ENCODE data around the gene PIP4K2A. TPM values are rescaled to one million over a fixed set of nuclear protein-coding genes. Genes with fewer than 3 reads are reported as not detected.

Gene PIP4K2A
- polyA plus RNA-seq, 10 donors = 15.0 to 25.3 (median 21.1) TPM

DNA sequence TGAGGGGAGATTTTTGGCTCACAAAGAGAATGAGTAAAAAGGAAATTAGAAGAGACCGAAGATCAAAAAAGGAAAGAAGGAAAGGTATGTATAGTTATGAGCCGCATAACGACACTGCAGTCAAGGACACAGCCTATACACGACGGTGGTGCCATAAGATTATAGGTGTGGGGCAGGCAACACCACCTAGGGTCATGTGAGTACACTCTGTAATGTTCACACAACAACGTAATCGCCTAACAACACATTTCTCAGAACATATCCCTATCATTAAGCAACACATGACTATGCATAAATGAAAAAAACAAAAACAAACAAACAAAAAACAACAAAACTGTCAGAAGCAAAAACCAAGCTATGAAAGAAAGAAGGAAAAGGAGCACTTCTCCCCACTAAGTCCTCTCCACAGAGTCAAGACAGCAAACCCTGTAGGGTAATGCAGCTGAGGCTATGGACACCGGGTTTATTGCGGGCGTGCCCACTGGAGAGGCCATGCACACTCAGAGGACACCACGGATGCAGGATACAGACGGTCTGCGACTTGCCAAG lies 45.1 kb downstream of the PIP4K2A start:
- no peak for DNase-seq

DNA sequence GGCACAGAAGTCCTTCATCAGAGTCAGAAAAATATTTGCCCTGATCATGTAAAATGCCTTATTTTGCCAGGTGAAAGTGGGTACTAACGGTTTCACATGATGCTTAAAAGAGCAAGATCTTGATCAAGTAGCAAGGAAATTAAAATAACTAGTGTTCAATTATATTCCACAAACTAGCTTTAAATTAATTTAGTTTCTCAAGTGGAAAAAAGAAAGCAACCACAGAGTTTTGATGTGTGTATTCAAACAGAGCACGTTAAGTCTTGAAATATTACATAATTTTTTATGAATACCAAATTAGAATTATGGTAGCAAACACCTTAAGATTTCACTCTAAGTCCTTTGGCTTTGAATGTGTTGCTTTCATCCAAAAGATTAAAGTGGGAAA lies 47.3 kb downstream of the PIP4K2A start:
- DNase-seq = no peak

DNA sequence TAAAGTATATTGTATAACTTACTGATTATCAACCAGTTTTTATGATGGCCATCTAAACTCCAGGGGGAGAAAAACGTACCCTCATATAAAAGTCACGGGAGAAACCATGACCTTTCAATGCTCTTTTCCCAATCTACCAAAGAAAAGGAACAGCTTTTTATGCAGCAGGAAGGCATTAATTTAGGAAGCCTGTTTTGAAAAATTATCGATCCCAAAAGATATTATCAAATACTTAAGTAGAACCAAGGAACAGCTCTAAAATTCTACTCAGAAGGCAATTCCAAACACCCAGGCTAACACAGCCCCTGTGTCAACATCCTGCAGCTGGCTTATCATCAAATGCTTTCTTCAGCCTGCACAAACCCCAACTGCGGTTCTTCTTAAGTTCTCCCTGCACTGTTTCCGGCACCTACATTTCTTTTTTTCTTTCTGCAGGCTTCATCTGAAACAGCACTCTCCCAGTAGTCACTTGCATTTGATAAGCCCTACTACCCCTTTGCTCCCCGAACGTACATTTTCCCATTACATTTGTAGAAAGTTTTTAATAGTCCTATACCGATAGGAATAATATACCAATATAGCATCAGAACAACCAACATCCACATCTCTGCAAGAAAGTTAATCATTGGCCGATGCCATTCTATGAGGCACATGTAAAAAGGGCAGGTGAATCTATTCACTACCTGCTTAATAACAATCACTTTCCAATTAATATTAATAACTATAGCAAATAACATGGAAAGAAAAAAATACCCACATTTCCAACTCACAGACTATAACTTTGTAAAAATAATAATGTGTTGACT lies 47.9 kb downstream of the PIP4K2A start:
- DNase-seq = no peak

DNA sequence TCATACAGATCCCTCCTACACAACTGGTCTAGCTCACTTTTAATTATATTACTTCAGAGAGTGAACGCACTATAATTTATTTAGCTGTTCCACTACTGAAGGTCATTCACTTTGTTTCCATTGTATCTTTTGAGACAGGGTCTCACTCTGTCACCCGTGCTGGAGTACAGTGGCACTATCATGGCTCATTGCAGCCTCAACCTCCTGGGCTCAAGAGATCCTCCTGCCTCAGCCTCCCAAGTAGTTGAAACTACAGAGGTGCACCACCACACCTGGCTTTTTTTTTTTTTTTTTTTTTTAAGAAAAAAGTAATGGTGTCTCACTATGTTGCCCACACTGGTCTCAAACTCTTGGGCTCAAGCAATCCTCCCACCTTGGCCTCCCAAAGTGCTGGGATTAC lies 49.0 kb downstream of the PIP4K2A start:
- no peak for DNase-seq

DNA sequence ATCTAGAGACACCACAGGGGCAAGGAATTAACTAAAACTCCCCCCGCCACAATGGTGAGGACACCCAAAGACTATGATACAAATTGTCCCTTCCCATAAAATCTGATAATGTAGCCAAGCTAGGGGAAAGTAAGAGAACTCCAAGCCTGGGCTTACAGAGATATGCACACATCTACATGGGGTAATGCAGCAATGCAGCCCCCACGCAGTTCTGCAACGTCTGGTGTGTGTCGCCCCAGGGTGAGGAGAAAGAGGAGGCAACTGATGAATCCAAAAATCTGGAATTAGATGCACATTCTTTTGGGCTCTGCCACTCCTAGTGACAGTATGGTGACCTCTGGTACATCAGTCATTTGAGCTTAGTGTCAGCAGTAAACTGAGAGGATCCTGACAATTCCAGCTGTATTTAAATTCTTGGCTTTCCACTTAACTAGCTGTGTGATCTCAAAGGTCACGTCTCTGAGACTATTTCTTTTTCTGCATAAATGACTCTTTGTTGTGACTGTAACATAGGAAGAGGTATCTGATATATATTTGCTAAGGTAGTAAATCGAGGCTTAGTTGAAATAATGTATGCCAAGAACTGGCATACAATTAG lies 51.5 kb downstream of the PIP4K2A start:
- no peak for DNase-seq

DNA sequence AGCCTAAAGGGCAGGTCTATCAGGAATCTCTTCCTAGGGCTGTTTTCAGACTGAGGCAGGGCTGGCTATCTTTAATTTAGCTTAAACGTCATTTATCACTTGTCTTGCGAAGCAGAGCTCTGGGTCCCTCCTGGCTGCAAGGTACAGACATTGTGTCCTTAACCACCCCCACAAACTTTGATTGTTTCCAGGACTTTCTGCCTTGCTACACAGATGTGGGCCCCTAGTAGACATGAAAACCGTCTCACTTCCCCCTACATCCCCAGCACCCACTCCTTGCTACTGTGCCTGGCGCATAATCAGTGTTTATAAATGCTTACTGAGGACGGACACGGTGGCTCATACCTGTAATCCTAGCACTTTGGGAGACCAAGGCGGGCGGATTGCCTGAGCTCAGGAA lies 54.5 kb downstream of the PIP4K2A start:
- no peak for DNase-seq

DNA sequence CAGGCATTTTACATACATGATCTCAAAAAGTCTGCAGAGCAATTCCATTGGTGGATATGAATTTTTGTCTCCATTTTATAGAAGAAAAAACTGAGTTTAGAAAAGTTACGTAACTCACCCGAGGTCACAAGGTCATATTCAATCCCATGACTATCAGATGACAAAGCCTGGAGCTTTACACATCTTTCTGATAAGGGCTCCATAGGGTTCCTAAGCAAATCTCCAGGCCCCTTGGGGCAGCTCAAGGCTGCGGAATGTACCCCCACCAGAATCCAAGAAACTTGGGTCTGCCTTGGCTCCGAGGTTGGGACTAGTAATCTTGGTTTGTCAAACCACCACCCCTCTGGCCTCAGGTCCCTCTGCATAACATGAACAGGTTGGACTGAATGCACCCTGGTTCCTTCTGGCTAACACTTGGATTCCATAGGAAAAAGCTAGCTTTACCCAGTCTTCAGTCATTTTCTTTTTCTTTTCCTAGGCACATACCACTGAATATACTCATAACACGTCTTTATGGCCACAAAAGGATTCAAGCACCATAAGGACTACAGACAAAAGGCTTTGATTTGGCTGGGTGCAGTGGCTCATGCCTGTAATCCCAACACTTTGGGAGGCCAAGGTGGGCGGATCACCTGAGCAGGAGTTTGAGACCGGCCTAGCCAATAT lies 55.5 kb downstream of the PIP4K2A start:
- no peak for DNase-seq

DNA sequence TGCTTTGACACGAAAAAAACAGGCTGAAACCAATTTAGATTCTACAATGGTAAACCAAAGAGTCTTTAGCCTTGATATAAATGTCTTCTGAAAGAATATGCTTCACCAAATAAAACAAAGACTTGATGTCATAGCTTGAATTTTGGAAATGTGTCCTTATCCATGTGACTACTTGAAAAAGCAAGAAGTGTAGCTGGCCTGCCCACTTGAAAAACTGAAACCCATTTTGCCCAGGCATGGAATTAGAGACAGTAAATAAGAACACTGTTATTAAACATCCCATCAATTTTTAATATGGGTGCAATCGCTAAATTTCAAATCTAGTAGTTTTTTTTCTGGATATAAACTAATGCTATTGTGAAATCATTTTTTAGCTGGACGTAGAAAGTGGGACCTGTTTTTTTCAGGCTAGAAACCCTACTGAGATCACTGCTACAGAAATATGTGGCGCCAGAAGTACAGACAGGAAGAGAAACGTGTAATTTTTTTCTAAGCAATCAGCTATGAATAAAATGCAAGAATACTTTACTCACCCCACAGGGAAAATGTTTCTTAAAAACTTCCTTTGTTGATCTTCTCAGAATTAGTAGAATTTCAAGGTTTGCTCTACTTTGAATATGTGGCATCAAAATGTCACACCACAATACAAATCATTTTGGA lies 56.7 kb downstream of the PIP4K2A start:
- DNase-seq = no peak

DNA sequence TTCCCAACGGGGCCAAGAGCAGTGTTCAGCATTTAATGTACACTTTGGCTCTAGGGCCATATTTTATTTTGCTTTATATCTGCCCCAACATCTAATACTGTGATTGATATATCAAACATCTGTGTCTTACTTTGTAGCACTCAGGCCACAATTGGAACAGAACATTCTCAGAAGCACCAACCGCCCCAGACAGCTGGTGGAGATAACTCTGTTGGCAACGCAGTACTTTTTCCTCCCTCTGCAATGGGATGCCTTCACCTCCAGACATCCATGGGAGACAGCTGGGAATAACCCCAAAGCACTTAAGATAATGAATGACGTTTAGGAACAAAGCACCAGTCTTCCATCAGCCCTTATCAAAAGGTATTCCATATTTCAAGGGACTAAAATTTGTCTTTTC lies 57.4 kb downstream of the PIP4K2A start:
- peak in 1 of 3 donors; percentile 20 for DNase-seq

DNA sequence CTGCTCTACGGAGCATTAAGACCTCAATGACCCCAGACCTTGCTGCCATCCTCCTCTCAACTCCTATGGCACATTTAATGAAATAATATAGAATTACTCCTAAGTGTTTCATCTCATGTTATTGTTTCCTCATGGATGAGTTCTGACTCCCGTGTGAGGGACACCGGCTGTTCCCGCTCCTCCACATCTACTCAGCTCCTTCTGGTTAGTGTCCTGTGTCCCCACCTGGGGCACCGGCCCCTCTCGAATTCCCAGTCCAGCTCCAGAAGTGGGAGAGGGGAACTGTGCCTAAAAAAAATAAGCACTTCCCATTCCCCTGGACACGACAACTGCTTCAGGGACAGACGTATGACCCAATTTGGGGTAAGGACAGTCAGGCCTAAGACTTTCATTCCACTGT lies 58.3 kb downstream of the PIP4K2A start:
- DNase-seq = no peak

DNA sequence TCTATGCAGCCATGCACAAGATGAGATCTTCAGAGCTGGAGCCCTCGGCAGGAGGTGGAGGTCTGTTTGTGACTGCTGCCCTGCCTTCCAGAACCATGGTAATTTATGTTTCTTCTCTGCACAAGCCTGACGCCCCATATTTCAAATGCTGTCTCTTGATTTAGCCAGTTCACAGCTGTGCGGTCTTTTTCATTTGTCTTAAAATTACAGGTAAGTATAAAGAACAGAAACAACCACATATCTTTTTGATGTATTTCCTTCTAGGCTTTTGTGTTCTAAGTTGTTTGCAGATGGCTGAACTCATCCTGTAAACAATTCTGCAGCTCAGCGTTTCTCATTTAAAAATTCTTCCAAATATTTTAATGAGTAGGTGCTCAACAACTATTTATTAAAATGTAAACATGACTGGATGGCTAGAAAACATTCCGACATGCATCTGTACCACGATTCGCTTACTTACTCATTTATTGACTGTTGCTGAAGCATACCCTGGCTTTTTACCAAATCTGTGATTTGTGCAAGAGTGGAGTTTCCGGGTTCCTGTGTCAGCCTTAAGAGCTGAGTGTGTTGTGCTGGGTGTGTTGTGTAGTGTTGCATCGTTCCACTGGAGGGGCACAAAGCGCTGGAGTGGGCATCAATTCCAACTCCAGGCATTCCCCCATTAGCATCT lies 58.9 kb downstream of the PIP4K2A start:
- peak in 1 of 3 donors; percentile 52 for DNase-seq

DNA sequence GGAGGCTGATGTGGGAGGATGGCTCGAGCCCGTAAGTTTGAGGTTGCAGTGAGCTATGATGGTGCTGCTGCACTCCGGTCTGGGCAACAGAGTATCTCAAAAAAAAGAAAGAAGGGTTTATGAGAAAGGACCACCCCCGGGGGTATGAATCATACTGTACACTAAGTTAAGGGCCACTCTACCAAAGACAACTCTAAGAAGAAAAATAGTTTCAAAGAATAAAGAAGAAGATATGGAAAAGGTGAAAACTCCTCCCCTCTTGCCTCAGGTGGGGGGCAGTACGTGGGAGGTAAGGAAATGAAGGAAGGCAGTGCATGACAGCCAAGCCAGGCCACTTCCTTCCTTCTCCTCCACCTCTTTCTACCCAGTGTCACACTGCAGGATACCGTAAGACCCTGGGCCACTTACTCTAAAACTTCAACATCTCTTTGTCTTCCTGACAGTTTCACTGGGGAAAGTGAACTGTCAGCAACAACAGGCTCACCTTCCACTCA lies 61.3 kb downstream of the PIP4K2A start:
- DNase-seq = no peak

DNA sequence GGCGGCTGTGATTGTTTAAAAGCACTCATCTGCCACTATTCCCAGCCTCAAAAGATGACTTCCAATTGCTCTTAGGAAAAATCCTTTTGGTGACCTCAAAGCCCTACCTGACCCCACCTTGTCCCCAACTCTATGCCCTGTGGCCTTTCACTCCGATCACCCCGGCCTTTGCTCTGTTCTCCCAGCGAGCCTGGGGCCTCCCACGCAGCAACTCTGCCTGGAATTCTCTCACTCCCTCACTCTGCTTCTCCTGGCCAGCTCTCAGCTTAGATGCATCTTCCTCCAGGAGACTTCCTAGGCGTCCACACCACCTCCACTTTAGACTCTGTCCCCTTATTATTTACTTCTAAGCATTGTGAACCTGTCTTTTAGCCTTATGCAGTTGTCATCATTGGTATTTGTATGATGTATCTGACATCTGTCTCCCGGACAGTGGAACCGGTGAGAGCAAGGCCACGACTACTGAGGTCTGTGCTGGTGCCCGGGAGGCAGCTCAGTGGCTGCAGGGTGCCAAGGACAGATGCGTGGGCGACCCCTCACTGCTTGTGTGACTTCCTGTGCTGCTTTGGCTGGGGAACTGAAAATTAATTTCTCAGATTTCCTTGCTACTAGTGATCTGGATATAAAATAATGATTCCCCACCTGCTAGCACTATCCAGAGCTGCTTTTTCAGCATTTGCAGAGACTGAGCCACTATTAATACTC lies 63.0 kb downstream of the PIP4K2A start:
- no peak for DNase-seq

DNA sequence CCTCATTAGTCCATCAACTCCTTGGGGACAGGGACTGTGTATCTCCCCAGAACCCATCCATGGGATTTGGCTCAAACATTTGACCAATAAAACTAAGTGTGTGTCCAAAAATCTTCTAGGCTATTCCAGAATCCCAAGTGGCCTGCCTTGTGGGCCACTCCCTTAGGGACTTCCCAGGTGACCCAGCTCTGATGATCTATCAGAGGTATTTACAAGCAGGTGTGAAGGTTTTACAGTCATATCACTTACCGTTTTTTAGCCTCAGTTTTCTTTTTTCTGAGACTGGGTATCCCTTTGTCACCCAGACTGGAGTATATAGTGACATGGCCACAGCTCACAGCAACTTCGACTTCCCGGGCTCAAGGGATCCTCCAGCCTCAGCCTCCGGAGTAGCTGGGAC lies 64.4 kb downstream of the PIP4K2A start:
- no peak for DNase-seq

DNA sequence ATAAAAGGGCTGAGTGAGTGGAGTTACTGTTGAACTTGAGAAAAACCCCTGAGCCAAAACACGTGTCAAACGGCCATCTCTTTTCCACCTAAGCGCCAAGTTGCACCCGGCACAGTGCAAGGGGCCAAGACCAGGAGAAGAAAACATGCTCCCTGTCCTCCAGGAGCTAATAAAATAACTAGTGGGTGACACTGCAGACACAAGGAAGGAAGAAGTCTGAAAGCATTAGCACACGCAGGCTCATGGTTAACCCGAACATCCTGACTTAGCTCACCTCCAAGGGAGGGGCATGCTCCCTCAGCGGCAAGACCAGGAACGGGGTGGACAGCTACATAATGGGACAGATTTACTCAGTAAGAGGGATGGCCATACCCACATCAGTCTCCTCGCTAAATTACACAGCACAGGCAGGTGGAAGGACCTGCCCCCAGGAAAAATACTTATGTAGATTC lies 65.0 kb downstream of the PIP4K2A start:
- no peak for DNase-seq

DNA sequence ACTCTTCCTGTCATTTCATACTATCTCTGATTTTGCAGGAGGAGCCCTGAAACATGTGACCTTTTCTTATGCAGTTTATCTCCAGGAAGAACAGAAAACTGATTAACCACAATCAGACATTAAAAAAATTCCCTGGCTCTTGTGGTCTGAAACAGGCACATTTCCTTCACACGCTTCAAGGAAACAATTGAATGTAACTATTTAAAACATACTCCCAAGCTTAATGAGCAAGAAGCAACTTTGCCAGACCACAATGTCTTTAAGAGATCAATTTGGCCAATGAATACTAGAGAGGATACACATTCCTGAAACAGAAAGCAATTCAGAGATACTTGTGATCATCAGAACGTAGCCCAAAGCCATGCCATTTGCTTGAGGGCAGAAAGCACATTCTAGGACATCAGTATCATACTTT lies 65.8 kb downstream of the PIP4K2A start:
- peak in 1 of 3 donors; percentile 55 for DNase-seq

DNA sequence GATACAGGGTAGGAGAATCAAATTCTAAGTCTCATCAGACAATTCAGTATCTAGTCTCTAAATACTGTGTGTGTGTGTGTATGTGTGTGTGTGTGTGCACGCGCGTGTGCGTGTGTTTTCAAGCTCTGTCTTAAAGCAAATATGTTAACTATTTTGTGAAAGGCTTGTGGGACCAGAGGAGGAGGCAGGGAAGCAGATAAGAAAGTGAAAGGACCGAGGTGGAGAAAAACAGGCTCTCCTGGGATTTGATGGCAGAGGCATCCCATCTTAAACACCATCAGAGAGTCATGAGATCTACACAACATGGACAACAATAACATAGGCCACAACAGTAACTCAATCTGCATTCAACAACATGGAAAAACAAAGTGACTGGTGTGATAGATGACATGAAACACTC lies 67.1 kb downstream of the PIP4K2A start:
- no peak for DNase-seq

DNA sequence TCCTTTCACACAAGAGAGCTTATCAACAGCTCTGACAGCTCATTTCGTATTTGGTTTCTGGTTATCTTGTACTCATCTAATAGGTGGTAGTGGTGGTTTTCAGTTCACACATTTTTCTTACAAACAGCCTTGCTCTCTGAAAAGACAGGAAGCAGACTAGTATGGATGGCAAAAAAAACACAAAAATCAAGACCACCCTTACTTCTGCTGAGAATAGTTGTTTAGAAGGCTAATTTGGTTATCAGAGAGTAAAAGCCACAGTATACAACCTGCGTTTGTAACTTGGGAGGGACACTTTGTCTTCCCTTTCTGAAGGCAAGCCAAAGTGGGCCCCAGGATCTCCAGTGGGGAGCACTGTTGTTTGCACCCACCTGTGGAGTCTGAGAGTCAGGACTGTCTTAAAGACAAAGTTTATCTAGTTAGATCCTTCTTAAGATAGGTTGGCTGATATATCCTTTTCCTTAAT lies 68.0 kb downstream of the PIP4K2A start:
- no peak for DNase-seq

DNA sequence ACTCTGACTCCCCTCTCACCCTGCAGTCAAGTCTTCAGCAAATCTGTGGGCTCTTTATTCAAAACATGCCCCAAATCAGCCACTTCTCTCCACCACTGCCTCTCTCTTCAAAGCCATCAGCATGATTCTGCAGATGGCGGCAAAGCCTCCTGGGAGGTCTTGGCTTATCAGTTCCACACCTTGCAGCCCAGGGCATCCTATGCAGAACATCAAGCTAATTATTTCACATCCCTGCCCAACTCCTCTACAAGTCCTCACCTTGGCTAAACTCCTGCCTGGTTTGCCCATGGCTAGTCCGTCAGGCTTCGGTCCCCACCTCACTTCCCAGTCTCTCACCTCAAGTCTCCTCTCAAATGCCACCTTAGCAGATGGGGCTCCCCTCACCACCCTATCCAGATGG lies 70.2 kb downstream of the PIP4K2A start:
- DNase-seq = no peak

DNA sequence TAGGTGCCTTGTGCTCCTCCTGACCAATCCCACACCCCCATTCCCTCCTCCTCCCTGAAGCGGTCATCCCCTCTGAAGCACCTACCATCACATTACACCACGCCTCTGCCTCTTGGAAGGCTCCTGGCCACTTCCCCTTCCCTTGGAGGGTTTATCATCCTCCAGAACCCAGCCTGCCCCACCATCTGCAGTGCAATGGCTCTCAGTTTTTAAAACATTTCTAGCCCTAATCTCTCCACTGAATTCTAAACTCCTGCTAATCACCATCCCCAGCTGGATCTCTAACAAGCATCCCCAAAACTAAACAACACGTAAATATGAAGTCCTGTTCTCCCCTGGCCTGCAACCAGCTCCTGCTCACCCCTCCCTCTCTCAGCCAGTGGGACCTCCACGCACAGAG lies 70.6 kb downstream of the PIP4K2A start:
- DNase-seq = no peak

DNA sequence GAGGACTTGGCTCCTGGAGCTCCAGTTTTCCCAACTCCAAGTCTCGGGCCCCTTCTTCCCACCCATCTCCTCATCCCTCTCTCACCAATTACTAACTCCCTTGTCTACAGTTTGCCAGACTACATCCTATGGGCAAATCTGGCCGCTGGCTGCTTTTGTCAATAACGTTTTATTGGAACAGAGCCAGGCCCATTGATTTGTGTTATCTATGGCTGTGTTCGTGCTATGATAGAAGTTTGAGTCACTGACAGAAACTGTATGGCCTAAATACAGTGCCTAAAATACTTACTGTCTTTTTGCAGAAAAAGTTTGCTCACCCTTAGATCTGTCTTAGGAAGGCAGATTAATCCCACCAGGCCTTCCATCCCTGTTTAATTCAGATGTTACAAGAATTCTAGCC lies 71.3 kb downstream of the PIP4K2A start:
- DNase-seq = no peak
